Gastroesophageal sphincter (tissue), 4 donors: ENCODE measurements around the gene SLC7A7. TPM values are rescaled to one million over a fixed set of nuclear protein-coding genes. Genes with fewer than 3 reads are reported as not detected.
"Not testable (repeated sequence)": the region's sequence is repeated elsewhere in the genome, so short reads cannot be mapped to it uniquely, and the experiment has no call there.

Experiments used
- ATAC-seq: fragments of 150-250 bp; one replicate; pipeline ENCODE4 v1.9.1; 2016; ENCODE audit warnings: mild to moderate bottlenecking, moderate library complexity
- H3K27ac ChIP-seq, 4 donors: fragments of 200-600 bp; sonication (generic) in 3 of 4; 1 replicate in 3 of 4; 2 replicates in 1 of 4; pipeline ENCODE4 v1.5.1; 2016 to 2019
- H3K27me3 ChIP-seq: fragments of 200-600 bp; sonication (generic); one replicate; pipeline ENCODE4 v1.5.1; 2019
- H3K36me3 ChIP-seq, 2 donors: fragments of 200-600 bp; sonication (generic); one replicate each; pipeline ENCODE4 v1.5.1; 2019; ENCODE audit warnings: control low read depth in 1 of 2
- H3K4me1 ChIP-seq, 3 donors: fragments of 200-600 bp; sonication (generic); 1 replicate in 2 of 3; 2 replicates in 1 of 3; pipeline ENCODE4 v1.5.1; 2016 to 2019; ENCODE audit warnings: control low read depth in 2 of 3
- H3K4me3 ChIP-seq, 2 donors: fragments of 200-600 bp; sonication (generic); one replicate each; pipeline ENCODE4 v1.5.1; 2019; ENCODE audit warnings: mild to moderate bottlenecking in 1 of 2, moderate library complexity in 1 of 2
- H3K9me3 ChIP-seq, 3 donors: fragments of 200-600 bp; sonication (generic); one replicate each; pipeline ENCODE4 v1.5.1; 2017 to 2019; ENCODE audit warnings: control low read depth in 2 of 3
- CTCF ChIP-seq, 4 experiments: fragments of 200-600 bp in 2 of 4; fragments of 450-650 bp in 2 of 4; sonication (generic) in 1 of 4; IDR thresholded peaks; one replicate each; pipeline ENCODE4 v1.5.1; 2017 to 2019; ENCODE audit warnings: antibody characterized with exemption in 4 of 4, mild to moderate bottlenecking in 2 of 4, moderate library complexity in 2 of 4
- EP300 ChIP-seq: sonication (generic); formaldehyde crosslinking; IDR thresholded peaks from one replicate; pipeline ENCODE4 v1.6.1; 2017; ENCODE audit warnings: antibody characterized with exemption, mild to moderate bottlenecking
- POLR2A ChIP-seq, 2 donors: fragments of 450-650 bp; IDR thresholded peaks; one replicate each; pipeline ENCODE4 v1.6.1; 2017; ENCODE audit warnings: antibody characterized with exemption in 2 of 2, mild to moderate bottlenecking in 2 of 2, moderate library complexity in 1 of 2
- POLR2AphosphoS5 ChIP-seq: sonication (generic); formaldehyde crosslinking; IDR thresholded peaks from one replicate; pipeline ENCODE4 v1.6.1; 2017; ENCODE audit warnings: antibody characterized with exemption
- WGBS, 2 donors: methylation state at CpG; one replicate each; pipeline ENCODE4 v1.1.5; 2018; ENCODE audit warnings: low coverage in 1 of 2; 5-methylcytosine and 5-hydroxymethylcytosine counted together
- total RNA-seq, 4 donors: library from RNA; depleted of rRNA; stranded (reverse); fragments of >200 nt; gene quantifications; one replicate each; pipeline ENCODE4 v1.1.0, GENCODE V29; 2016

Gene SLC7A7
- total RNA-seq, 4 donors from 2014 or later, result 8.1 to 36.6 (median 23.4) TPM

DNA sequence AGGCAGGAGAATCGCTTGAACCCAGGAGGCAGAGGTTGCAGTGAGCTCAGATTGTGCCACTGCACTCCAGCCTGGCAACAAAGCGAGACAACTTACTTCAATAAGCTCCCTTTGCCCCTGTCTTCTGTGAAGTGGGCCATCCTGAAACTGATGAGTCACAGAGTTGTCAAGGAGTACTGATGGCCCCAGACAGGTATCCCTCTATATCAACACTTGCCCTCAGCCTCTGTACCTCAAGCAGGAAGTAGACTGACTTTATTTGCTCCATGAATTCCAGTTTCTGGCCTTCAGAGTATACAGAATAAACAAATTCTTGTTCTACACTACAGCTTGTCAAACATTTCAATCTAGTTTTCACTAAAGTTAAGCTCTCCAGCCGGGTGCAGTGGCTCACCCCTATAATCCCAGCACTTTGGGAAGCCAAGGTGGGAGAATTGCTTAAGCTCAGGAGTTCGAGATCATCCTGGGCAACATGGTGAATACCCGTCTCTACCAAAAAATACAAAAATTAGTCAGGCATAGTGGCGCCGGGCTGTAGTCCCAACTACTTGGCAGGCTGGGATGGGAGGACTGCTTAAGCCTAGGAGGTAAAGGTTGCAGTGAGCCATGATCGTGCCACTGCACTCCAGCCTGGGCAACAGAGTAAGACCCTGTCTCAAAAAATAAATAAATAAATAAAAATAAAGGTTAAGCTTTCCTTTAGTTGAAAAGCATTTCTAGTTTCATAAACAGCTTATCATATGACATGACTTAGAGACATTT lies 39.9 kb upstream of the SLC7A7 start:
- Histone ChIP-seq H3K4me1 (peaks cover 3 to 36% (median 22%) of the 10 kb centered on the region in 3 donors), H3K27ac (no peak overlapping the region), H3K27me3 (no peaks in the 10 kb centered on the region), H3K4me3 (no peak overlapping the region), H3K36me3 (no peaks in the 10 kb centered on the region), H3K9me3 (no peaks in the 10 kb centered on the region)
- WGBS, 2 donors, result 84 to 94% methylated on average over 3 to 6 of the region's 8 CpGs
- ATAC-seq, result no peak
- TF ChIP-seq CTCF (IDR thresholded peaks at IDR 0.05) (no peak), POLR2A (IDR thresholded peaks at IDR 0.05) (no peak), POLR2AphosphoS5 (no peak), EP300 (no peak)

GRCh38 chr14:22854296-22854695 lies 39.1 kb upstream of the SLC7A7 start:
- H3K27me3 ChIP-seq, ATAC-seq, H3K36me3 ChIP-seq, H3K4me3 ChIP-seq, H3K9me3 ChIP-seq, H3K27ac ChIP-seq: not testable (repeated sequence)
- peaks cover 3 to 44% (median 30%) of the 10 kb centered on the region in 3 donors for H3K4me1 ChIP-seq
- WGBS, 2 donors, result 94 to 98% methylated on average over 5 to 8 of the region's 11 CpGs

GRCh38 chr14:22852940-22853767 lies 37.9 kb upstream of the SLC7A7 start:
- Histone ChIP-seq H3K27ac (peak overlapping the region in 3 of 4 donors; percentile 54 to 90 (median 67)), H3K36me3 (no peaks in the 10 kb centered on the region), H3K4me3 (peak overlapping the region; percentile 24 to 48), H3K9me3 (no peaks in the 10 kb centered on the region), H3K4me1 (peaks cover 3 to 56% (median 42%) of the 10 kb centered on the region in 3 donors), H3K27me3 (no peaks in the 10 kb centered on the region)
- 0% methylated on average over 1 of the region's 20 CpGs; no CpG with 5 or more reads in 1 of the 2 donors for WGBS, 2 donors
- TF ChIP-seq POLR2A (IDR thresholded peaks at IDR 0.05) (no peak), POLR2AphosphoS5 (no peak), EP300 (no peak), CTCF (IDR thresholded peaks at IDR 0.05) (peak in 3 of 4 experiments; percentile 91 to 99 (median 98))
- peak; percentile 29 for ATAC-seq

- Histone ChIP-seq H3K27ac (peak overlapping the region in 3 of 4 donors; percentile 54 to 90 (median 67)), H3K4me1 (peaks cover 3 to 62% (median 48%) of the 10 kb centered on the region in 3 donors)
- 78 to 100% methylated on average over 1 to 2 of the region's 2 CpGs for WGBS, 2 donors
These were observed 37.3 kb upstream of the SLC7A7 start for GRCh38 chr14:22852599-22852939.

GRCh38 chr14:22852178-22852577 lies 36.9 kb upstream of the SLC7A7 start:
- not testable (repeated sequence) for ATAC-seq, H3K4me3 ChIP-seq, H3K9me3 ChIP-seq, H3K27me3 ChIP-seq, H3K36me3 ChIP-seq
- WGBS, 2 donors, result 81 to 86% methylated on average over 7 to 8 of the region's 12 CpGs
- peak overlapping the region in 3 of 4 donors; percentile 86 to 92 (median 90) for H3K27ac ChIP-seq
- H3K4me1 ChIP-seq, result peaks cover 3 to 65% (median 51%) of the 10 kb centered on the region in 3 donors

More at GRCh38 chr14:22852599-22852939, 37.3 kb upstream of the SLC7A7 start:
- no peak for TF ChIP-seq POLR2AphosphoS5
- TF ChIP-seq CTCF (IDR thresholded peaks at IDR 0.05), result no peak
- no peak for TF ChIP-seq POLR2A (IDR thresholded peaks at IDR 0.05)
- no peak for TF ChIP-seq EP300
- no peak for ATAC-seq
- Histone ChIP-seq H3K36me3 (no peaks in the 10 kb centered on the region), H3K4me3 (no peak overlapping the region), H3K9me3 (no peaks in the 10 kb centered on the region), H3K27me3 (no peaks in the 10 kb centered on the region)
